ENCODE data around the gene CAMK2A.

CAMK2A gene

DNA sequence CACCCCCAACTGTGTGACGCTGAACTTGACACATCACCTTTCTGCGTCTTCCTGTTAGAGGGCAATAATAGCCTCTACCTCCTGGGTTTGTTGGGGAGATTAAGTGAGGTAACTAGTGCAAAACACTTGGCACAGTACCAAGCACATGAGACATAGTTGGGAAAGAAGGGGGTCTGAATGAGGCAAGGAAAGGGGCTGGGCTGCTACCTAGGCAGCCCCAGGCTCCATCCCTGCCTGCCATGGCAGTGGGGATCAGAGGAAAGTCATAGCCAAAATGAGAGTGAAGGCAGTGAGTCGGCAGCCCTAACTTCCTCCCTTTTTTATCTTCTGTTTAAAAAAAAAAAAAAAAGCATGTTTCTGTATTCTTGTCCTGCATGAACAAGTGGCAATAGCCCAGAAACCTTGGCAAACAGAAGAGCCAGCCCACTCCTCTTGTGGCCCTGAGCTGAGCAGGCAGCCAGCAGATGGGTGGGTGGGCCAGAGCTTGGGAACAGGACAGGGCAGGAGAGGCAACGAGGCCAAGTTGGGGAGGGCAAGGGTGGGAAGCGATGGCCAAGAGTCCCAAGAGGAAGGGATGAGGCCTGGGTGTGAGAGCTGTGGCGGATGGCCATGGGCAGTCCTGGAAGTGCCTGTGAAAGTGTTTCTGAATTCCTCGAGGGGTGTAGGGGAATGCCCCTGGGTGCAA, 11.4 kb downstream of the CAMK2A start:
- no peak for DNase-seq

DNA sequence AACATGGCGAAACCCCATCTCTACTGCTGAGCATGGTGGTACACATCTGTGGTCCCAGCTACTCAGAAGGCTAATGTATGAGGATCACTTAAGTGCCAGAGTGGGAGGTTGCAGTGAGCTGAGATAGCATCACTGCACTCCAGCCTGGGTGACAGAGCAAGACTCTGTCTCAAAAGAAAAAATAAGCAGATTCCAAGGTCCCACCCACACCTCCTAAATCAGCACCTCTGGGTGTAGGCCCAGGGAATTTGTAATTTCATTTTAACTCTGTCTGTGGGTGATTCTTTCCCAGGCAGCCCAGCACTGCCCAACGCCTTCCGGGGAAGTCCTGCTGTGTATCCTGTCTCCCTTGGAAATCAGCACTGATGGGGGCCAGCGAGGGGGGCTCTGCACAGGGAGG, 12.5 kb downstream of the CAMK2A start:
- no peak for DNase-seq

DNA sequence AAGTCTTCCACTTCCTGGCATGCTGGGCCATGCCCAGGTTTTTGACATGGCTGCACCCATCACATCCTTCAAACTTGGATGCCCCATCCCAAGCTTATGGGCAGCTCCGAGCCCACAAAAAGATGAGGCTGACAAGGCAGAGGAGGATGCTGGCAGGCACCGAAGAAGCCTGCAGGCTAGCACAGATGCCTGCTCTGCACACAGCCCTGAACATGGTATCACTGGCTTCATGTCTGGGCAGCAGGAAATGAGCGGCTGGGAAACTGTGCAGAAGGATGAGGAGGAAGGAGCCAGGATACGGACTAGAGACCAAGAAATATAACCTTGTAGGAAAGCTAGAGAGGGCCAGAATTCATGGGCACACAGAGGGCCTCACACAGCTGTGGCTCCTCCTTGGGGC, 14.8 kb downstream of the CAMK2A start:
- DNase-seq, result no peak

DNA sequence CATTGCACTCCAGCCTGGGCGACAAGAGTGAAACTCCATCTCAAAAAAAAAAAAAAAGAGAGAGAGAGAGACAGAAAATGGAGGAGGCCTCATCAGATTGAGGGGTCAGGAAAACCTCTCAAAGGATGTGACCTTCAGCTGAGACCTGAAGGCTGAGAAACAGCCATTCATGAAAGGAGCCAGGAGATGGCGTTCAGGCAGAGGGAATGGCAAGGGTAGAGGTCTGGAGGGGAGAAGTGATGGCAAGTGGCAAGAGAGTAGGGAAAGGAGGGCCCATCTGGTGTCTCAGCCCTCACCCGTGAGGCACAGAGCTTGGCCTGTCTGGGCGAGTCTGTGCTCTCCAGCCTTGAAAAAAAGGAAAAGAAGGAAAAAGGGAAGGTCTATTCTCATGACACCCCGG, 17.0 kb downstream of the CAMK2A start:
- no peak for DNase-seq

DNA sequence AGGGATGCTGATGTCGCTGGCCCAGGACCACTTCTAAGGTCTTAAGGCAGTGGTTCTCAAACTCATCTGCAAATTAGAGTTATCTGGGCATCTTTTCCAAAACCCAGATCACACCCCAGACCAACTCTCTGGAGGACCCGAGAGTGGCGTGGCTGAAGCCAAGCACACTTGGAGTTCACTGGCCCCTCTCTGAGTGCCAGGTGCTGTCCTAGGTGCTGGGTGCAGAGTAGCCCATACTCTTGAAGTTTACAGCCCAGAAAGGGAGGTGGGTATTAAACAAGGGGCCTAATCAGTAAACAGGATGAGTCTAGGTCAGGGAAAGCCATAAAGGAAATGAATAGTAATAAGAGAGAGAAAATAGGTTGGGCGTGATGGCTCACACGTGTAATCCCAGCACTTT, 17.6 kb downstream of the CAMK2A start:
- no peak for DNase-seq

DNA sequence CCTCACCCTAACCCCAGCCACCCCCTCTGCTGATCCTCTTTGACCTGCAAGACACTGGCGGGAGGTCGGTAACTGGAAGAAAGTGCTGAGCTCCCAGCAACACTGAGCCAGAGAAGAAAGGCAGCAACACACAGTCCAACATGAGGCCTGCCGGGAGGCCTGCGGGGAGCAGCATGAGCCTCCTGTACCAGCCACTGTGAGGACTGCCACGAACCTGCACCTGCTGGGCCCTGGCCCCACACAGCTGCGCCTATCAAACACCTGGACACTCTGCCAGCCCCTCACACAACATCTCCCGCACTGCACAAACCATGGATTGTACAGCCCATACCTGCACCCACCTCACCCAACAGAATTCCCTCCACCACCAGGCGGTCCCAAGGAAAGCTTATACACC, 18.3 kb downstream of the CAMK2A start:
- DNase-seq, result no peak

DNA sequence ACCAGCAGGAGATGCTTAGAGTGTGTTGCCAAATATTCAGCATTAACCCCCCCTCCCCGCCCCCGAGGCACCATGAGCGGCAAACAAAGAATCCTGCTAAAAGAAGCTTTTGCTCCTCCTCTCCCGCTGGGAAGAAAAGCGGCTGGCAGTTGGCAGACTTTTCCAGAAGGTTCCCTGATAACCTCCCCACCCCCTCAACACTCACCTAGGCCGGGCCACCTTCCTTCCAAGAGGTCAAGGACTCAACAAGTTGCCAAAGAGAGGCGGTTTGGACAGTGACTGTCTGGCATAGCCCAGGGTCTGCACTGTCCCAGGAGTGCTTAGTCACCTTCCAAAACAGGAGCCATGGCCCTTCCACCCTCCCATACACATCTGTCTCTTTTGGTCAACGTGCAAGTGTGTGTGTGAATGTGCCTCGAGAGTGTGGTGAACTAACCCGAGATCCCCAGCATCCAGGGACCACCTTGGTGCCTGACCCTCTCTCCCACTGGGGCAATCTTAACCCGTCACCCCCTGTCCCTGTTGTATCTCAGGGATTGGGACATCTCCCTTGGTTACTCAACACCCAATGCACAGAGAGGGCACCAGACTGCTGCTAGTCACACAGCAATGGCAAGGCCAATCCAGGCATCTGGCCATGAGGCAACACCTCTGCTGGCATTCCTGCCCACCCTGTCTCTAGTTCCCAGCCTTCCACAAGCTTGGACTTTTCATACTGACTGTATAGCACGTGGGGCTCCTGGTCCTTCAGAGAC, 18.9 kb downstream of the CAMK2A start:
- DNase-seq, result no peak

DNA sequence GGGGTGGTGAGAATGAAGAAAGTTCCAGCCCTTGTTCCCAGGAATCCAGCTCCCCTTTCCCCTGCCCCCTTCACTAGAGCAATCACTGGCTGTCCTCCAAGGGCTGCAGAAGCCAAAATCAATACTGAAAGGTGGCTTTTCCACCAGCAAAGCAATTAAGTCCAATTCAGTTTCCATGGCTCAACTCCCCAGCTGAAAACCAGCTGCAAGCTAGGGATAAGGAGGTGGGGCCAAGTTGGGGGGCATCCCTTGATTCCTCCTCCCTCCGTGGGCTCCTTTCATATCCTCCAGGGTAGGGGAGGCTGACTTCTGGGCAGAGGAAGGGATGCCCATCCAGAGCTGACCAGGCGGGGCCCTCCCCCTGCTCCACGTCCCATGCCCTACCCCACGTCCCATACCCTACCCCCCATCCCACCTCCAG, 22.7 kb downstream of the CAMK2A start:
- DNase-seq, result peak; percentile 53 to 70

DNA sequence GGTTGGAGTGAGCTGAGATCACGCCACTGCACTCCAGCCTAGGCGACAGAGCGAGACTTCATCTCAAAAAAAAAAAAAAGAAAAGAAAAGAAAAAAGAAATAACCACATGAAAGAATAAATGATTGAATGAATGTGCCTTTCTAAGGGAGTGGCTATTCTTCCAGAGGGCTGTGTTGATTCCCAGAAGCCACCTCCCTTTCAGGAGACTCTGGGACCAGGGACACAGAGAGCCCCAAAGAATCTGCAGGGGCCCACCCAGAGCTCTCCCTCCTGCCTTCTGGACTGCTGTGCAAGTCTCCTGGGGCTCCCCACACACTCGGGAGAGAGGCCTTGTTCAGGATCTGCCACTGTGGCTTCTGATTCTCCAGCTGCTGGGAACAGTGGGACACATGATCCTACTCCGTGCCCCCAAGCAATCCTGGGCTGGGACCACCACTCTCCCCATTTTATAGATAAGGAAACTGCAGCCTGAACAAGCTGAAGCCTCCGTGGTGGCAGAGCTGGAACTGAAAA, 23.6 kb downstream of the CAMK2A start:
- DNase-seq, result no peak

DNA sequence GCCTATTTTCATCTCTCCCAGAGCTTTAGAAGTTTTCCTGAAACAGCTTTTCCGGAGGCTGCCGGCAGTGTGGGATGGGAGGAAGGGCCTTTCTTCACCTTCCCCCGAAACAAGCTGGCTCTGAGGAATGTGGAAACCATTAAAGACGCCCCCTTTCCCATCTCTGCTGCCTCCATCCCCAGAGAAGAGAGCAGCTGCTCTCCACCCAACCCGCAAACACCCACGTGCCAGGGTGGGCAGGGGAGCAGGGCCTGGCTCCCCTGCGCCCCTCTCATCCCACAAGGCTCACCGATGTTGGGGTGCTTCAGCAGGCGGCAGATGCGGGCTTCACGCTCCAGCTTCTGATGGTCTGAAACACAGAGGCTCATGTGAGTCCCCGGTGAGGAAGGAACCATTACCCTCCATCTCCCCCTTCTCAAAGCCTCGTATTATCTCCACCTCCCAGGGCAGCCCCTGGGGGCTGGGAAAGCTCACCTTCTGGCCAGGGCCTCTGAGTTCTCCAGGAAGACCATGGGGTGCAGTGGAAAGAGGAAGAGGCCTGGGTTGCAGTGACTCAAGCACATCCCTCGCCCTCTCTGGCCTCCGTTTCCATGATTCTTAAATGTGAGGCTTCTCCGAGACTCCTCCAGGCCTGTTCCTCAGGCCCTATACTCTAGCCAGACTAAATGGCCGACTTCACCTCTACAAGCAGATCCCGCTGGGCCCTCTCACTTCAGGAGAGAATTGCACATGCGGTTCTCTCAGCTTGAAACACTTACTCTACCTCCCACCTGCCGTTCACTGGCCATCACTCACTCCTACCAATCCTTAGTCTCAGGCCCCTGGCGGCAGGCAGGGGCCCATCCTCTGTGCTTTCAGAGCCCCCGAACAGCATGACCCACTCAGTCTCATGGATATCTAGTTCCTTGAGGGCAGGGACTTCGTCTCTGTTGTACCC, 24.6 kb downstream of the CAMK2A start:
- no peak for DNase-seq

DNA sequence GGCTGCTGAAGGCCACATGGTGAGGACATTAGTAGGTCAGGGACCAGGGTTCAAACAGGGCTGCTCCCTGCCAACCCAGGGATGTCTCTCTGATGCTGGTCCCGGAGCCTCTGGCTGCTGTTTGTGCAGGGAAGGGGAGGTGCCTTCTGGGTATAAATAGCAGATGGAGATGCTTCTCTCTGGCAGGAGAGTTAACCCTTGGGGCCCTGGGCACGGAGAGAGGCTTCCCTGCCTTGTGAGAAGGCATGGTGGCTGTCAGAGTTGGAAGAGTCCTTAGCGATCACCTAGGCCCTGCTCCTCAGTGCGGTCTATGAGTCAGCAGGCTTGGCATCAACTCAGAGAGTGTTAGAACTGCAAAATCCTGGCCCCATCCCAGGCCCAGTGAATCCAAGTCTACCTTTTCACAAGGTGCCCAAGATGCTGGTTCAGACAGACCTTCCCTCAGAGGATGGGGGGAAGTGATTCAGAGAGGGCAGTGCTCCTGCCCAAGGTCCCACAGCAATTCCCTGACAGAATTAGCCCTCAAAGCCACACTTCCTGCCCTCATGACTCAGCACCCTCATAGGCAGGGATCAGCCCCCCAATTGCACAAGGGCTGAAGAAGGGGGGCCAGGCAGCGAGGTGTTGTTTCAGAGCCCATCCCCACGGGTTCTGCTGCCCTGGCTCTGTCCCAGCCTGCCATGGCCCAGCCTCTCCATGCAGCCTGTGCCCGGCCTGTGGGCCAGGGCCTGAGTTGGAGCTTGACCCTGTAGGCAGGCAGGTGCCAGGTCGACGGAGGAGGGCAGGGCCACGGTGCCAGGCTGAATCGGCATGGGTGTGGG, 25.6 kb downstream of the CAMK2A start:
- DNase-seq, result no peak

DNA sequence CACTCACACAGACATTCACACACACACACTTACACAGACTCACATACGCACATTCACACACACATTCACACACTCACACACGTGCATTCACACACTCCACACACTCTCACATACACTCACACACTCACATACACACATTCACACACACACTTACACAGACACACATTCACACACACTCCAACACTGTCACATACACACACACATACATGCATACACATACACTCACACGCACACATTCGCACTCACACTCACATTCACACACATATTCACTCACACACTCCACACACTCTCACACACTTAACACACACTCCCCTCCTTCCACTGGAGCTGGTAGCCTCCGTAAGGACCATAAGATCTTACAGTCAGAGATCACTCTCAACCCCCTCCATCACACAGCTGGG, 26.2 kb downstream of the CAMK2A start:
- DNase-seq, result no peak

DNA sequence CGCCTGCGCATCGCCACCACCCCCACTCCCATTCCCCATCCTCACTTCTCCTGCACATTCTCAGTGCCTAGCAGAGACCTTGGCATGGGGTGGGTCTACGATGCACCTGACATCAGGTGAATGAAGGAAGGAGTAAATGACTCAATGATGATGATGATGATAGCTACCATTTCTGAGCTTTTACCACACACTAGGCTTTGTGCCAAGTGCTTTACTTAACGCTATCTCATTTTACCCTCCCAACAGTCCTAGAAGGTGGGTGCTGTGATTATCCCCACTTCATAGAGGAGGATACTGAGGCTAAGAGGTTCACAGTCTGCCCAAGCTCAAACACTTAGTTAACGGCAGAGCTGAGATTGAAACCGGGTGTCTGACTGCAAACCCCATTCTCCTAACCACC, 27.1 kb downstream of the CAMK2A start:
- DNase-seq, result no peak

DNA sequence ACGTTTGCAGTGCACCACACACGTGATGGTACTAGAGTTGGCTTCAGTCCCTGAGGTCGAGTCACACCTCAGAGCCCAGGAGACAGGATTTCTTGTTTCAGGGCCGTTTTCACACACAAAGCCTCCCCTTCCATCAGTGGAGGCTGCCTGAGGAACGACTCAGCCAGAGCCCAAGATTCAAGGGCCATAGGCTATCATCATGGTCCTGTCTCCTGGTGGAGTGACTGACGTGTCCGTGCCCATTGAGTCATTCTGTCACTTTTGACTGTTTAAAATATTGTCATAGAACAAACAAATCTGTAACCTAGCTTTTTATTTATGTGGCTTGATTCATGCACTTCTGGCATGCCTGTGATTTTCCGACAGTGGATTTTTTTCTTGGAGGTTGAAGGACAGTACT, 28.3 kb downstream of the CAMK2A start:
- DNase-seq, result no peak

DNA sequence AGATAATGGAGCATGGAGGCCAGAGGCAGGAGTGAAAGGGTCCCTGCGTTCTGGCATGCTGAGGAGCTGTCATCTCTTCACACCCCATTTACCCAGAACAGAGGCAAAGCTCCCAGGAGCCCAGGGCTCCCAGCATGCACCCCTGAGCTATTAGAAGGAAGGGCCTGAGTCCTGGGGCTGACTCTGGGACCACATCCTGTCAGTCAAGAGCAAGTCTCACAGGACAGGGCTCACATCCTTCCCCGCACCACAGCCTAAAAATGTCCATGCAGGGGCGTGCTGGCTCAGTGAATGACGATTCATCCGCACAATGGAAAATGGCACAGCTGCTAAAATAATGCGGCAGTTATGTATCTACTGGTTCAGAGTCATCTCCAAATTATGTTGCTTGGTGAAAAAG, 31.4 kb downstream of the CAMK2A start:
- DNase-seq, result peak in 1 of 2 experiments; percentile 11

DNA sequence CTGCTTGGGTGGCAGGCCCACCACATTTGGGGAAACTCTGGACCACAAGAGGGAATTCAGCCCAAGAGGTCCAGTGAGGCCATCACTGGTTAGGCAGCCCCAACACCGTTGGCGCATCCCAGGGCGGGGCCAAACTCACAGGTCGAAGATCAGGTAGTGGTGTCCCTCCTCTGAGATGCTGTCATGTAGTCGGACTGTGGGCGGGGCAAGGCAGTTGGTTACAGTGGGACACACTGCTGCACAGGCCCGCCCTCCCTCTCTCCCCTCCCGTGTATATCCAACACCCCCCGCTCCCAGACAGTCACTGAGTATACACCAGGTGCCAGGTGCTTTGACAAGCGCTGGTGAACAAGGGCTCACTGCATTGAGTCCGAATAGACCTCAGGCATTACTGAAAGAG, 32.1 kb downstream of the CAMK2A start:
- no peak for DNase-seq

DNA sequence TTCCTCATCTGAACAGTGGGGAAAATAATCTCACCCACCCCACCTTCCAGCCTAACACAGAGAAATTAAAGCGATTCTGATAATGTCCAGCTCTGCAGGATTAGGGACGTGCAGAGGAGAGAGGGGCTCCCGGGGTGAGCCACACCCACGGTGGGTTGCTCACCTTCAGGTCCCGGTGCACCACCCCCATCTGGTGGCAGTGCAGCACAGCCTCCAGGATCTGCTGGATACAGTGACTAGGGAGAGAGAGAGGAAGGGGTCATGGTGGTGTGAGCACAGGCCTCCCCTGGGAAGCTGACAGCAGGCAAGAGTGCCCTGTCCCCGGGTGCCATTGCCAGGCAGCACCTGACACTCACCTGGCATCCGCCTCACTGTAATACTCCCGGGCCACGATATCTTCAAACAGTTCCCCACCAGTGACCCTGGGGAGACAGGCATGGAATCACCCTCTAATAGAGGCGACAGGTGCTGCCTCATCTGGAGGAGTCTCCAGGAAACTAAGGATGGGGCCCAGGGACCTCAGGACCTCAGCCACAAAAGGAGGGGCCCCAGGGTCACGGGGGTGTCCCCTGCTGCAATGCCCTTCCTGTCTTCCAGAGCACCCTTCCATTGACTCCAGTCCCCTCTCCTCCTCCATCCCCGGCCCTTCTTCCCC, 33.0 kb downstream of the CAMK2A start:
- DNase-seq, result no peak

DNA sequence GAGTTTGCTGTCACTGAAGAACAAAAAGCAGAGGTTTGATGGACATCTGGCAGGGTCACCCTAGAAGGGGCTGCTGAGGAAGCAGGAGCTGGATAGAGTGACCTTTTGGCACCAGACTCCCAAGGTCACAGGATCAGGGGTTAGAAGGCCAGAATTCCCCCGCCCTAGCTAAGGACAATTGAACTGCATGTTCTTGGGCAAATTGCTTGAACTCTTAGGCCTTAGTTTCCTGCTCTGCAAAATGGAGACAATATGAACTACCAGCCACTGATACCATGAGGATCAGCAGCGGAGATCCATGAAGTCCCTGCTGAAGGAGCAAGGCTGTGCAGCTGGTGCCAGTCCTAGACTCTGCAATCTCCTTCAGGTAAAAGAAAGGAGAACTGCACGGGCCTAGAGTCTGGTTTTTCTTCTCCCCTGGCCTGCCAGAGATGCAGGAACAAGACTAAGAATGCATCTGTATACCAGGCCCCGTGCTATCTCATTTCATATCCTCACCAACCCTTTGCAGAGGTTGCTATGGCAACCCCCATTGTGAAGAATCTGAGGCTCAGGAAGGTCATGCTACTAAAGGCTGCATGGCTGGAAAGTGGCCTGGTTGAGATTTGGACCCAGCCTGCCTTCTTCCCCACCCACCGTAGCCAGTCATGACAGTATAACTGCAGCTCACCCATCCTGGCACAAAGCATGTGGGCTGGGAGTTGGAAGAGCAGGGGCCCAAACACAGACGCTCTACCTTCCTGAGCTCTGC, 33.7 kb downstream of the CAMK2A start:
- no peak for DNase-seq

DNA sequence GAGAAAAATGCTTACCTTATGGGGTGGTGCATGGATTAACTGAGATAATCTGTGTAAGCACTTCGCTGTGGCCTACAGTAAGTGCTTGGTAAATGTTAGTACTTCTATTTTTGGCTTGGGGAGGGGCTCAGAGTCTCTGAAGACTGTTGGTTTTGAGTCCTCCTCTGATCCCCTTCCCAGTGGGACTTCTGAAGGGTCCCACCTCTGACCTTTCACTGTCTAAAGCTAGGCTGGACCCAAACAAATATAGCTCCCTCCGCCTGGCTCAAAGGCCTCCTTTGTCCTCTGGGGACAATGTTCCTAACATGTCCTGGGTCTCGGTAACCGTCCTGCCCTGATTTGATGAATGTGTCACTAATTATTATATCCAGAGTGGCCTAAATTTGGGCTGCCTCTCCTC, 34.8 kb downstream of the CAMK2A start:
- no peak for DNase-seq

DNA sequence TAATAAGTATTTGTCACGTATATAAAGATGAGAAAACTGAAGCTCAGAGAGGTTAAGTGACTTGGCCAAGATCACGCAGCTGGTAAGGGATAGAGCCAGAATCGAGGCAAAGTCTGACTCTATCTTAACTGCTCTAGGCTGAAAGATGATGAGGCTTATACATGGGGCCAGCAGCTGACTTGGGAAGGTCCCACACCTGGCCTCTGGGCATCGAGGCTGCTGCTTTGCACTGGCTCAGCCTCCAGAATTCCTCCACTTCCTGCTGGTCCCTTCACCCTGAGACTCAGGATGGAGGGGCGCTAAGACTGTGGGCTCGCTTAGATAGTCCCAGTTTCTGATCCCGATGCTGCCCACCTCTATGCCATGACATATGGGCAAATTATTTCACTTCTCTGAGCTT, 35.2 kb downstream of the CAMK2A start:
- DNase-seq, result no peak

Measured in NCI-H2081 (cell line).